Osteoblast (primary cell): ENCODE results near the gene CEBPG. TPM values are rescaled to one million over a fixed set of nuclear protein-coding genes. Genes with fewer than 3 reads are reported as not detected.

Source experiments
- DNase-seq: peaks from one replicate; pipeline ENCODE4 v3.0.0; 2011; ENCODE audit warnings: low spot score, mixed read lengths; ENCODE audit not compliant: insufficient read length; ENCODE audit errors: missing footprints
- H2AFZ ChIP-seq: 2 replicates; pipeline ENCODE4 v1.6.0; 2011; ENCODE audit warnings: mild to moderate bottlenecking, low read length
- H3K27ac ChIP-seq: 2 replicates; pipeline ENCODE4 v1.5.1; 2011; ENCODE audit warnings: mild to moderate bottlenecking, low read depth, low read length, moderate library complexity
- H3K27me3 ChIP-seq: 2 replicates; pipeline ENCODE4 v1.6.0; 2012; ENCODE audit warnings: mild to moderate bottlenecking, control low read depth, inconsistent platforms, low read length, moderate library complexity; ENCODE audit not compliant: insufficient read depth
- H3K36me3 ChIP-seq: 2 replicates; pipeline ENCODE4 v1.5.1; 2011; ENCODE audit warnings: mild to moderate bottlenecking, low read length, control low read depth, moderate library complexity; ENCODE audit not compliant: insufficient read depth
- H3K4me1 ChIP-seq: 2 replicates; pipeline ENCODE4 v1.5.1; 2011; ENCODE audit warnings: mild to moderate bottlenecking, low read length, control low read depth, moderate library complexity; ENCODE audit not compliant: insufficient read depth
- H3K4me2 ChIP-seq: 2 replicates; pipeline ENCODE4 v1.6.0; 2011; ENCODE audit warnings: mild to moderate bottlenecking, low read length; ENCODE audit not compliant: insufficient read depth
- H3K4me3 ChIP-seq: fragments of 200-600 bp; sonication (generic); 3 replicates; pipeline ENCODE4 v1.5.1; 2012; ENCODE audit warnings: mild to moderate bottlenecking, low read length, inconsistent platforms; ENCODE audit not compliant: insufficient read depth
- H3K79me2 ChIP-seq: 2 replicates; pipeline ENCODE4 v1.6.0; 2012; ENCODE audit warnings: mild to moderate bottlenecking, low read length, control low read depth, inconsistent platforms; ENCODE audit not compliant: insufficient read depth
- H3K9me3 ChIP-seq: 2 replicates; pipeline ENCODE4 v1.5.1; 2011; ENCODE audit warnings: low read depth, low read length, control low read depth
- H4K20me1 ChIP-seq: 2 replicates; pipeline ENCODE4 v1.6.0; 2012; ENCODE audit warnings: mild to moderate bottlenecking, low read length, control low read depth; ENCODE audit not compliant: insufficient read depth
- total RNA-seq: library from RNA; depleted of rRNA; stranded (reverse); fragments of >200 nt; gene quantifications from 2 replicates; pipeline ENCODE4 v1.2.3, GENCODE V29; 2012
- TF ChIP-seq, protein P1 (sequence below): IDR thresholded peaks from 2 replicates; pipeline ENCODE4 v1.5.1; 2011; ENCODE audit warnings: mild to moderate bottlenecking, low read depth, low read length, moderate library complexity; ENCODE audit errors: extremely low read depth

CEBPG gene
- total RNA-seq, 1 donor = 35.5 TPM

DNA sequence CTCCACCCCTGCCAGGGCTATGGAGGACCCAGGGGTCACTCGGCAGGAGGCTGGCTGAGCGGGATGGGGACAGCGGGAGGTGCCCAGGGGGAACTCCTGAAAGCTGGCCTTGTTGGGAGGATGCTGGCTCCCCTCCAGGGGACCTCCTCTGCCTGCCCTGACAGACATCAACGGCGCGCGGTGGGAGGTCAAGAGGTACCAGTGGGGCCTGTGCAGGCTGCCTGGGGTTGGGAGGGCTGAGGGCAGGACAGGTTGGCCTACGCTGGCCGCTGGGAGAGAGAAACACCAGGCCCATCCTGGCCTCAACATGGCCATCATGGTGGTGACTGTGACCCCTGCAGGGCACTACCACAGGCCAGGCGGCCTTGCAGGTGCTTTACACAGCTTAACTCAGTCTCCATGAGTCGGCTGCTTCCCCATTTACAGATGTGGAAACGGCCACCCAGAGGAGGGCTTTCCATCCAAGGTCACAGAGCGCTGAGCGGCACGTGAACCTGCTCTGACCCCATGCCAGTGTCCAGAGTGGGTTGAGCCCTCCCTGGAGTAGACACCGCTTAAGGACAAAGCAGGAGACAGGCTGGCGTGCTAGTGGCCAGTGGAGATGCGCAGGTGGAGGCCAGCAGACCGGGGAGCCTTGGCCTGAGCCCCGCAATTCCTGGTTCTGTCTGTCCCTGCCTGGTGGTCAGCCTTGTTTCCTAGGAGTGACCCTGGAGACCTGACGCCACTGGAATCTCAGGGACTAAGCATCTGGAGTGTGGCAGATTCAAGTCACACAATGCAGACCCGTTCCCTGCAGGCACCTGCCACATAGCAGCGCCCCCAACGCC, 27.6 kb downstream of the CEBPG start:
- TF ChIP-seq, protein P1, sequence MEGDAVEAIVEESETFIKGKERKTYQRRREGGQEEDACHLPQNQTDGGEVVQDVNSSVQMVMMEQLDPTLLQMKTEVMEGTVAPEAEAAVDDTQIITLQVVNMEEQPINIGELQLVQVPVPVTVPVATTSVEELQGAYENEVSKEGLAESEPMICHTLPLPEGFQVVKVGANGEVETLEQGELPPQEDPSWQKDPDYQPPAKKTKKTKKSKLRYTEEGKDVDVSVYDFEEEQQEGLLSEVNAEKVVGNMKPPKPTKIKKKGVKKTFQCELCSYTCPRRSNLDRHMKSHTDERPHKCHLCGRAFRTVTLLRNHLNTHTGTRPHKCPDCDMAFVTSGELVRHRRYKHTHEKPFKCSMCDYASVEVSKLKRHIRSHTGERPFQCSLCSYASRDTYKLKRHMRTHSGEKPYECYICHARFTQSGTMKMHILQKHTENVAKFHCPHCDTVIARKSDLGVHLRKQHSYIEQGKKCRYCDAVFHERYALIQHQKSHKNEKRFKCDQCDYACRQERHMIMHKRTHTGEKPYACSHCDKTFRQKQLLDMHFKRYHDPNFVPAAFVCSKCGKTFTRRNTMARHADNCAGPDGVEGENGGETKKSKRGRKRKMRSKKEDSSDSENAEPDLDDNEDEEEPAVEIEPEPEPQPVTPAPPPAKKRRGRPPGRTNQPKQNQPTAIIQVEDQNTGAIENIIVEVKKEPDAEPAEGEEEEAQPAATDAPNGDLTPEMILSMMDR = no peak
- no peak overlapping the region for H3K27ac ChIP-seq
- no peaks in the 10 kb centered on the region for H3K27me3 ChIP-seq

DNA sequence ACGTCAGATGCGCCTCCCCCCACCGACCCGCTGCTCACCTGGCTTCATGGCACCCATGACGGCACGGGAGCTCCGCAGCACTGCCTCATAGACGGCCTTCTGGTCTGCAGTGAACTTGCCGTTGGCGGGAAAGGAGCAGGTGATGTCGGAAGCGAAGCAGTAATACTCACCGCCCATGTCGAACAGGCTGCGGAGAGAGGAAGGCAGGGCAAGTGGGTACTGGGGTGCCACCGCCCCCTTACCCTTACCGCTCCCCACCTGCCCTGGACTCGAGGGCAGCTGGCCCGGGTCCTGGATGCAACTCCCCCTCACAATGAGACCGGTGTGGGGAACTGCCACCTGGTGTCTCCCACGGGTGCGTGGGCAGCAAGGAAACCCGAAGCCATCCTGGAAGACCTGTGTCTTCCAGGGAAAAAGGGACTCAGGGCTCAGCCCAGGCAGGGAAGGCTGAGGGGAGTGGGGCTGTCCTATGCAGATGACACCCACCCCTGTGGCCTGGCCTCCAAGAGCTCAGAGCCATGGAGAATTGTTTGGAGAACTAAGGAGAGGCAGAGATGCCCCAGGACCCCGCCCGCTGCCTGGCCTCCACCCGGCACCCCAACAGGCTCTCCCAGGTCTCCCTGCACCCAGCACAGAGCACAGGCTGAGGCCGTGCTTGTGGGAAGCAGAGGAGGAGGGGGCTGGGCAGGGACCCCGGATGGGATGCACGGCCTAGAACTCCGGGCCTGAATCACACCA, 28.3 kb downstream of the CEBPG start:
- Histone ChIP-seq H3K27me3 (no peaks in the 10 kb centered on the region), H3K36me3 (no peaks in the 10 kb centered on the region), H3K4me2 (no peak overlapping the region), H3K4me3 (no peak overlapping the region), H3K4me1 (peaks cover 4% of the 10 kb centered on the region), H4K20me1 (peaks cover 9% of the 10 kb centered on the region), H3K79me2 (no peaks in the 10 kb centered on the region), H3K9me3 (no peaks in the 10 kb centered on the region), H2AFZ (no peak overlapping the region), H3K27ac (no peak overlapping the region)
- peak; percentile 72 for DNase-seq
- TF ChIP-seq, protein P1 = no peak

More for the DNA sequence above, 27.6 kb downstream of the CEBPG start:
- H2AFZ ChIP-seq = no peak overlapping the region
- H3K4me1 ChIP-seq = peaks cover 10% of the 10 kb centered on the region
- no peak overlapping the region for H3K4me2 ChIP-seq
- peaks cover 6% of the 10 kb centered on the region for H4K20me1 ChIP-seq
- H3K36me3 ChIP-seq = no peaks in the 10 kb centered on the region
- no peaks in the 10 kb centered on the region for H3K9me3 ChIP-seq
- no peaks in the 10 kb centered on the region for H3K79me2 ChIP-seq
- H3K4me3 ChIP-seq = no peak overlapping the region
- DNase-seq = peak; percentile 84

DNA sequence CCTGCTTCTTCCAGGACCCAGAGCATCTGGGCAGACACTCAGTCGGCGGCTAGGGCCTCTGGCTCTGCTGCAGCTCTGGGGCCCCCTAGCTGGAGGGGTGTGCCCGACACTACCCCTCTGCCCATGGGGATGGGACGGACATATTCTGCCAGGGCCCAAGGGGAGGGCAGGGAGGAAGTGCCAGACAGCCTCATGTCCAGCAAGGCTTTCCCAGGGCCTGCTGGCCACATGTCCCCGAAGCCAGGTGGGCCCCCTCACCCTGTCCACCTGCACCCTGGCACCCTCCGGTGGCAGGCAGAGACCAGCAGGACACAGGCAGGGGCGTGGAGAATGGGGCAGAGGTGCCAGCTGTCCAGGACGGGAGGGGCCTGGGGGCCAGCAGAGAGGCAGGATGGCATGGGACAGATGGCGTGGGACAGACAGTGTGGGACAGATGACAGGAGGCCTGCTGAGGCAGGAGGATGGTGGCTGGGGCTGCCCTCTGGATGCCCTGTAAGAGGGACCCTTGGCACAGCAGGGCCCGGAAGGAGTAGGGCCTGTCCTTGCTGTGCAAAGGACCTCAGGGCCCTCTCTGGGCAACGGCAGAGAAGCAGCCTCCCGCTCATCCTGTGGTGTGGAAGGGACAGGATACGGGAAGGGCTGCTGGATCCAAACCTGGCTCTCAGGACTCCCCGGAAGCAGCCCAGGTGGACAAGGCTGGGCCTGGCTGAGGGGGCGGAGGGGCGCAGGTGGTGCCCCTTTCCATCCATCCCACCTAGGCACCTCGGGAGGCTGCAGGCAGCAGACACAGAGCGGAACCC, 29.1 kb downstream of the CEBPG start:
- Histone ChIP-seq H3K4me3 (no peak overlapping the region), H3K36me3 (no peaks in the 10 kb centered on the region), H3K4me2 (no peak overlapping the region), H3K9me3 (no peaks in the 10 kb centered on the region), H3K27me3 (no peaks in the 10 kb centered on the region), H3K4me1 (no peaks in the 10 kb centered on the region), H3K79me2 (no peaks in the 10 kb centered on the region), H3K27ac (no peak overlapping the region), H2AFZ (no peak overlapping the region), H4K20me1 (peaks cover 9% of the 10 kb centered on the region)
- peak; percentile 90 for DNase-seq
- TF ChIP-seq, protein P1 = no peak
